AG04449 (cell line): ENCODE measurements around the gene BRSK2.

ENCODE experiments used
- CTCF ChIA-PET: fragments of 350-600 bp; formaldehyde crosslinking; extraction: SDS; loops from one replicate; lab custom pipeline; 2021; ENCODE audit warnings: antibody characterized with exemption; lab: Yijun Ruan, JAX
- POLR2A ChIA-PET: fragments of 400-600, 350-600 bp; formaldehyde crosslinking; extraction: SDS; loops from one replicate; lab custom pipeline; 2020; ENCODE audit warnings: antibody characterized with exemption, inconsistent platforms; lab: Yijun Ruan, JAX
- DNase-seq: peaks from one replicate; pipeline ENCODE4 v3.0.0-alpha.2; 2010; ENCODE audit warnings: low read depth, low spot score
- H3K4me3 ChIP-seq: 2 replicates; pipeline ENCODE4 v1.5.1; 2011; ENCODE audit warnings: low read depth, mild to moderate bottlenecking, control low read depth, low read length
- TF ChIP-seq, protein P1 (sequence below): IDR thresholded peaks from one replicate; pipeline ENCODE4 v1.5.1; 2011; ENCODE audit warnings: mild to moderate bottlenecking, moderate library complexity, low read length, control low read depth, inconsistent platforms; ENCODE audit not compliant: insufficient read depth; ENCODE audit errors: missing control alignments

BRSK2 gene

DNA sequence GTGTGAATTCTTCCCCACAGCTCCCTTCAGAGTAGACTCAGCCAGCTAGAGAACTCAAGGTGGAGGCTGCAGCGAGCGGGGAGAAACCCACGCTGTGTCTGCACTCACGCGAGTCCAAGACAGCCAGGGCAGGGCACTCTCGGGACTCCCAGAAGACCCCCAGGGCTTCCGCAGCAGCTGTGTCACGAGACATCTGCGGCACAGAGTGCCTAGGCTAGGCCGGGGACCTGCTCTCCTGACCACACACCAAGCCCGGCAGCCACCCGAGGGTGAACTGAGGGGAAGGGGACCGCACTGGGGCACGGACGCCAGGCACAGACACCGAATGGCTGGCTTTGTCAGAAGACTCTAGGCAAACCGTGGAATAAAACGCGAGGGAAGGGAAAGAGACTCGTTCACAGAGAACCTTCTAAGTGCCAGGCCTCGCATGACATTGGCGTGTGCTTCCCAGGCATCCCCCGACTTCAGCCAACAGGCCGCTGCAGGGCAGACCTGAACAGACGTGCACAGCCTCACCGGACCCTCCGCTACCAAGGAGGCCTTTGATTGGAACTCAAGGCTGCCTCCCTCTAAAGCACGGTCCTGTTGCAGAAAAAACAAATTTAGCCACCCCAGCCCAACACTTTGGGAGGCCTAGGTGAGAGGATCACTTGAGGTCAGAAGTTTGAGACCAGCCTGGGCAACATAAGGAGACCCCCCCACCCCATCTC, 115.0 kb downstream of the BRSK2 start:
- CTCF ChIA-PET, result interaction anchor here (0.6 to 3.9 kb wide), 5 partner anchors 7 to 70 kb away, joined by 3 to 32 read pairs (median 3); no protein-coding TSS in a partner anchor
- TF ChIP-seq, protein P1, sequence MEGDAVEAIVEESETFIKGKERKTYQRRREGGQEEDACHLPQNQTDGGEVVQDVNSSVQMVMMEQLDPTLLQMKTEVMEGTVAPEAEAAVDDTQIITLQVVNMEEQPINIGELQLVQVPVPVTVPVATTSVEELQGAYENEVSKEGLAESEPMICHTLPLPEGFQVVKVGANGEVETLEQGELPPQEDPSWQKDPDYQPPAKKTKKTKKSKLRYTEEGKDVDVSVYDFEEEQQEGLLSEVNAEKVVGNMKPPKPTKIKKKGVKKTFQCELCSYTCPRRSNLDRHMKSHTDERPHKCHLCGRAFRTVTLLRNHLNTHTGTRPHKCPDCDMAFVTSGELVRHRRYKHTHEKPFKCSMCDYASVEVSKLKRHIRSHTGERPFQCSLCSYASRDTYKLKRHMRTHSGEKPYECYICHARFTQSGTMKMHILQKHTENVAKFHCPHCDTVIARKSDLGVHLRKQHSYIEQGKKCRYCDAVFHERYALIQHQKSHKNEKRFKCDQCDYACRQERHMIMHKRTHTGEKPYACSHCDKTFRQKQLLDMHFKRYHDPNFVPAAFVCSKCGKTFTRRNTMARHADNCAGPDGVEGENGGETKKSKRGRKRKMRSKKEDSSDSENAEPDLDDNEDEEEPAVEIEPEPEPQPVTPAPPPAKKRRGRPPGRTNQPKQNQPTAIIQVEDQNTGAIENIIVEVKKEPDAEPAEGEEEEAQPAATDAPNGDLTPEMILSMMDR, result no peak
- DNase-seq, result no peak
- POLR2A ChIA-PET, result no interaction called here
- H3K4me3 ChIP-seq, result no peak overlapping the region

DNA sequence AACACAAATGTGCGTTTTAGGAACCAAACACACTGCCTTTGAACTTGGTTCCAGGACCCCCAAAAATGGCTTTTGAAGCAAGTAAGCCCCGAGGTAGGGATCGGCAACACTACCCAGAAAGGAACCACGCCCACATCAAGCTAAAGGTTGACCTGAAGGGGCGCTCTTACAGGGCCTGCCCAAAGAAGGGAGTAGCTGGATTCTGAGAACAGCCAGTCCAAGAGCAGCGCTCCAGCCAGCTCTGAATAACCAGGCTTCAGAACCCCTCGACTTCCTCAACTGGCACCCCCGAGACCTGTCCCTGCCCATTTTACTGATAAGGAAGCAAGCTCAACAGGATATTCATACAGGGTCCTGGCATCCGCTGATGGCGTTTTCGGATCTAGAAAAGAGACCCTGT, 115.7 kb downstream of the BRSK2 start:
- no peak for DNase-seq
- ChIA-PET POLR2A (no interaction called here), CTCF (interaction anchor here (0.6 to 3.2 kb wide), 4 partner anchors 8 to 70 kb away, joined by 3 to 32 read pairs (median 3); no protein-coding TSS in a partner anchor)
- TF ChIP-seq, protein P1, result no peak
- H3K4me3 ChIP-seq, result no peak overlapping the region

DNA sequence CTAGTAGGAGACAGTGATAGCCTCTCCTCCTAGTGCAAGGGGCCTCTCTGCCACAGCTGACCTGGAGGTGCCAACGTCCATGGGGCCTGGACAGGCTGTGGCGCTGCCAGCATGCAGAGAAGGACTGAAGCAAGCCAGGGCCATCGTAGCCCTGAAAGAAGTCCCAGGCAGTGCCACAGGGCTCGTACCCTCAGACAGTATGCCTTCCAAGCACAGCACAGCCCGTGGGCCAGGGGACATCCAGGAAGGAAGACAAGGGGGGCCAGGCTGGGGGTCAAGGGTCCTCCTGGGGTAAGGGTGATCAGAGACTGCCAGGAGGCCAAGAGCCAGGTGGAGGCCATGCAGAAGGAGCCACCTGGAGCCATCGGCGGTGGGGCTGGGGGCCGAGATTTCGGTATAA, 117.2 kb downstream of the BRSK2 start:
- H3K4me3 ChIP-seq, result no peak overlapping the region
- TF ChIP-seq, protein P1, result no peak
- DNase-seq, result no peak
- ChIA-PET POLR2A (no interaction called here), CTCF (interaction anchor here (3.2 kb wide), 1 partner anchor 8 kb away, joined by 32 read pairs; no protein-coding TSS in a partner anchor)

GRCh38 chr11:1507381-1508140, 117.8 kb downstream of the BRSK2 start:
- POLR2A ChIA-PET, result no interaction called here
- TF ChIP-seq, protein P1, result no peak
- CTCF ChIA-PET, result interaction anchor here (3.2 kb wide), 1 partner anchor 8 kb away, joined by 32 read pairs; no protein-coding TSS in a partner anchor
- no peak for DNase-seq
- no peak overlapping the region for H3K4me3 ChIP-seq

DNA sequence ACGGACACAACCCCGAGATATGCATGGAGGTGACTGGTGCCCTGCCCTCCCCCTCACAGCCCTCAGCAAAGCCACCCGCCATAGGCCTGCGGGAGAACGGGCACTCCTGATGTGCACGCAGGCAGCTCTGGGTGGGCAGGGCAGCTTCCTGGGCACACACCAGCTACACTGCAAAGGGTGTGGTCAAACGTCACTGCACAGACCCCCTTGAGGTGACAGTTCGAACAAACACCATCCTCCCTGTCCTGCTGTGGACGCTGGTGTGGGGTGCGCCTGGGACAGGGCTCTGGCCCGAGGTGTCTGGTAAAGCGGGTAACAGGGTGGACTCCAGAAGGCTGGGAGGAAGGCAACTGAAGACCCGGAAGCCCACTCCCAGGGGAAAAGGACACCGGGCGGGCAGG, 118.8 kb downstream of the BRSK2 start:
- TF ChIP-seq, protein P1, result no peak
- ChIA-PET CTCF (no interaction called here), POLR2A (no interaction called here)
- no peak overlapping the region for H3K4me3 ChIP-seq
- DNase-seq, result no peak

DNA sequence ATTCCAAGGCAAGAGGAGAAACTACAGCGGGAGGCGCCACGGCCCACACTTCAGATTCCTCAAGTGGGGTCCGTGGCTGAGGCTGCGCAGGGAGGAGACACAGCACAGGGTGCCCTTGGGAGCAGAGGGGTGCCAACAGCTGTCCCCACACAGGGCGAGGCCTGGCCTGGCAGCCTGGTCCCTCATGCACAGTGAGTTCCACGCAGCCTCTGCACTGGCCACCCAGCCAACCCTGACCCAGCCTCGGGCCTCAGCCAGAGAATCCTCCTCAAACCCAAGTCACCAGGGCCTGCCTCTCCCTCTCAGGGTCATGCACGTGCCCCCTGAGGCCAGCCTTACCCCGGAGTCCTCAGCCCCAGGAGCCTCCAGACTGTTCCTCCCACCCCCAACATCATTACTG, 119.3 kb downstream of the BRSK2 start:
- POLR2A ChIA-PET, result no interaction called here
- CTCF ChIA-PET, result no interaction called here
- H3K4me3 ChIP-seq, result no peak overlapping the region
- TF ChIP-seq, protein P1, result no peak
- DNase-seq, result no peak
